GM19455 (cell line): ENCODE data around the gene RAB6B.

Source experiments
- ATAC-seq: cut with Tn5 transposase; IDR thresholded peaks from one replicate; pipeline ENCODE4 v1.9.1; 2021; ENCODE audit not compliant: unreplicated experiment

The RAB6B gene

DNA sequence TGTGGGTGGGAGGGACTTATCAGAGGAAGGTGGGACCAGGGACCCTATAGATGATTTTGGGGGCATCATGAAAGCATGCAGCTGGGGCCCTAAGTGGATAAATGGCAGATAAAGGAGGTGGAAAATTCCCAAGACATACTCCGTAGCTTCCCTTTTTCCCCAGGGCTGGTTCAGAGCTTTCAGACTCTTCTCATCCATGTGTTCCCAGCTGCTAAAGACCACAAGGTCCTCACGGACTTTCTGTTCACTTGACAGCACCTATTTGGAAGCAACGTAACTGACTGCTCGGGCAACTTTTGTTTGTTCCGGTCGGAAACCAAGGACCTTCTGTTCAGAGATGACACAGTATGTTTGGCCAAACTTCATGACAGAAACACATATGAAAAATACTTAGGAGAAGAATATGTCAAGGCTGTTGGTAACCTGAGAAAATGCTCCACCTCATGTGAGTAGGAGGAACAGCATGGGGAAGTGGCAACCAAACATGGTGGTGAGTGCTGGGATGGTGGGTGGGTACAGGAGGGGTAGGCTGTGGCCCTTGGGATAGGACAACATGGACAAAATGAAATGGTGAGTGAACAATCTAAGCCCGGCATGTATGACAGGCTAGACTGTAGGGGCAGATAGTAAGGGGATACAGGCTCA is 118.8 kb downstream of the RAB6B start:
- ATAC-seq, result no peak

DNA sequence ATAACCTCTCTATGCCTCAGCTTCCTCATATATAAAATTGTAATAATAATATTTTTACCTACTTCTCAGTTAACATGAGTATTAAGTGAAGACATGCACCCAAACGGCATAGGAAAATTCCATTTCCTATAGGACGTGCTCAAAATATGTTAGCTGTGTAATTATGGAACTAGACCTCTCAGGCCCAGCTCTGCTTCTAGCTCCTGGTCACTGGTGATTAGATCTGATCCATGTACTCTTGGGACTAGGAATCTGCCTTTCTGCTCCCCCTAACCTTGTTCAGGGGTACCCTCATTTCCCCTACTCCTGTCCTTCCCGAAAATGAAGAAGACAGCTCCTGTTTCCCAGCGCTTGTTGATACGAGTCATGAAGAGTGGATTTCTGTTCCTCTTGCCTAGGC is 119.8 kb downstream of the RAB6B start:
- no peak for ATAC-seq

DNA sequence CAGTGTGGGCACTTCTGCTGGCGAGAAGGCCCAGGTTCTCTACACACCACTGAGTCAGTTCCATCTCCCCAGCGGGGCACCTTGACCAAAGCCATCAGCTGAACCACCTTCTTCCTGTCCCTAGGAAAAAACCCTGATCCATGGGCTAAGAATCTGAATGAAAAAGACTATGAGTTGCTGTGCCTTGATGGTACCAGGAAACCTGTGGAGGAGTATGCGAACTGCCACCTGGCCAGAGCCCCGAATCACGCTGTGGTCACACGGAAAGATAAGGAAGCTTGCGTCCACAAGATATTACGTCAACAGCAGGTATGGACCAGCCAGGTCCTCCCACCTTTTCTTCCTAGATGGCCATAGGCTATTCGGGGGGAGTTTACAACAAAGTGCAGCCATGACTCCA is 120.4 kb downstream of the RAB6B start:
- ATAC-seq, result no peak
